NOMO-1 treated with DMSO at 0.1 percent for 48 hours (cell line): ENCODE measurements around the gene AKAP13.
"Not testable (repeated sequence)": the region's sequence is repeated elsewhere in the genome, so short reads cannot be mapped to it uniquely, and the experiment has no call there.

Experiments used
- DNase-seq: peaks from one replicate; lab custom pipeline; 2025; ENCODE audit not compliant: unreplicated experiment; lab: John Stamatoyannopoulos, UW

The AKAP13 gene

DNA sequence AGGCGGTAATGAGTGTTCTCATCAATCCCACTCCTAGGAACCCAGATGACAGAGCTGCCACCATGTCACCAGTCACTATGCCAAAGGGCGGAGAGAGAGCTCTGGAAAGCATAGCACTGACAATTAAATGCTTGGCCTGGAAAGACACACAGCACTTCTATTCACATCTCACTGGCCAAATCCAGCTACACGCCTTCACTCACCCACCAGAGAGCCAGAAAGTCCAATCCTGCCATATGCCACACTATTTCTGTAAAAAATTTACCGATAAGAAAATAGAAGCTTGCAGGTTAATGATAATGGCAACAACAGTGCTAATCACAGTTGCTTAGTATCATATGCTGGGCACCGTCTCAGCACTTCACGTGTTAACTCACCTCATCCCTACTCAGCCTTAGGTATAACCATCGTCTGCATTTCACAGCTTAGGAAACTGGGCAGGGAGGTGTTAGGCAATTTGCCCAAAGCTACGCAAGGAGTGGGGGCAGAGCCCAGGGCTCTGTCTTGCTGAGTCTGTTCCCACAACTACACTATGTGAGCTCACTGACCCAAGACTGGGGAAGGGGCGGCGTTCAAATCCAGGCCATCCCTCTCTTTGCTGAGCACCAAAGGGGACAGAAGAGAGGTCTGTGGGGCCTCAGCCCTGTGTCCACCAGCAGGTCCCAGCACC is 397.8 kb downstream of the AKAP13 start:
- DNase-seq, result no peak

DNA sequence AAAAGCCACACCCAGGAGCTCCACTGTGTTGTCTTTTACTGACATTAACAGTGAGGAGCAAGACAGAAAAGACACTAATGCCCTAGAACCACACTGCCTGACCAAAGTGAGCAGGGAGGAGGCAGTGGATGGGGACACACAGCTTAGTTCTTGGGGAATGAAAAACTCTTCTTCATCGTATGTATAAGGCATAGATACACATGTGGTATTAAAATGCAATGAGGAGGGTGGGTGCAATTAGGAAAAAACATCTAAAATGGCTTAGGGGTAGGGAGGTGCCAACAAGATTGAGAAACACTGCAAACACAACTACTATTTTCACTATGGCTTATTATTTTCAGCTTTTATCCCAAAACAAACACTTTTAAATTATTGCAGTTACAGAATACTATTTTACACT is 398.8 kb downstream of the AKAP13 start:
- DNase-seq, result no peak

DNA sequence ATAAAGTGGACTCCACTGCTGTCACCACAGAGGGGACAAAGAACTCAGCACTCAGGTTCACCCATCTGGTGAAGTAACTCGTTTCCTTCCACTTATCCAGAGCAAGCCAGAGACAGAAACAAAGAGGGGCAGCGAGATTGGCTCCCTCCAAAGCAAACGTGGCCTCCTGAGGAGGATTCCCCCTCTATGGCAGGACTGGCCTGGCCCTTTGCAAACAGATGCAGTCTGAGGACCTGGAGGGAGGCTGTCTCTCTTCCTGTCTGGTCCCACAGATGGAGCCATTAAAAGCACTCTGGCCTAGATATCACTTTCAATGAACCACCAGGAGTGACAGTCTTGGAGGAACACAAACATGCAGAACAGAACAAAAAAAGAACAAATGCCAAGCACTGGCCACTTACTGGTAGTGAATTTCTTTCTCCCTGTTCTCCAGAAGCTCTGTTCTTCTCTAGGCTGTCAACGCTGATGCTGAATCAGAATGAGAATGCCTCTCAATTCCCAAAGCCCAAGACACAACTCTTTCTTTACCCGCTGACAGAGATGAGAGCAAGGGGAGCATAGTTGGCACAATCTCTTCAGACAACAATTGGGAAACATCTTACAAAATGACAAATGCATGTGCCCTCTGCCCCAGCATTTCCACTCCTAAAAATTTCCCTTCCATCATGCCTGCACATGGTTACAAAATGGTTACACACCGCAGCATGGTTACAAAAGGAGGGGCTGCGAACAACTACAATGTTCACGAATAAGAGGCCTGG is 400.0 kb downstream of the AKAP13 start:
- DNase-seq, result no peak

GRCh38 chr15:85781099-85781498 is 400.7 kb downstream of the AKAP13 start:
- DNase-seq, result no peak

- DNase-seq, result no peak
Observed at GRCh38 chr15:85782064-85782463, 401.7 kb downstream of the AKAP13 start.

- no peak for DNase-seq
Observed at GRCh38 chr15:85785887-85786780, 405.7 kb downstream of the AKAP13 start.

DNA sequence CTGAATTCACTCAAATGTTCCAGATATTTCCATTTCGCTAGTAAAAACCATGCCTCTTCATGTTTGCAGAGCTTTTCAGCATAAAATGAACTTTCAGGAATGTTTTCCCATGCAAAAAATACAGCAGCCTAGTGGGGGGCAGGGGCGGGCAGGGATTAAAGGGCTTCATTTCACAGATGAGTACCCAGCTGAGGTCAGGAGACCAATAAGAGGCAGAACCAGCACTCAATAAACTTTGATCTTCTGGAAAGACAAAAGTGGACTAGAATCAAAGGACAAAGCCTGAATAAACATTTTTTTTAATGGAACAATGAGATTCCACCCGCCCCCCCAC is 406.3 kb downstream of the AKAP13 start:
- no peak for DNase-seq

DNA sequence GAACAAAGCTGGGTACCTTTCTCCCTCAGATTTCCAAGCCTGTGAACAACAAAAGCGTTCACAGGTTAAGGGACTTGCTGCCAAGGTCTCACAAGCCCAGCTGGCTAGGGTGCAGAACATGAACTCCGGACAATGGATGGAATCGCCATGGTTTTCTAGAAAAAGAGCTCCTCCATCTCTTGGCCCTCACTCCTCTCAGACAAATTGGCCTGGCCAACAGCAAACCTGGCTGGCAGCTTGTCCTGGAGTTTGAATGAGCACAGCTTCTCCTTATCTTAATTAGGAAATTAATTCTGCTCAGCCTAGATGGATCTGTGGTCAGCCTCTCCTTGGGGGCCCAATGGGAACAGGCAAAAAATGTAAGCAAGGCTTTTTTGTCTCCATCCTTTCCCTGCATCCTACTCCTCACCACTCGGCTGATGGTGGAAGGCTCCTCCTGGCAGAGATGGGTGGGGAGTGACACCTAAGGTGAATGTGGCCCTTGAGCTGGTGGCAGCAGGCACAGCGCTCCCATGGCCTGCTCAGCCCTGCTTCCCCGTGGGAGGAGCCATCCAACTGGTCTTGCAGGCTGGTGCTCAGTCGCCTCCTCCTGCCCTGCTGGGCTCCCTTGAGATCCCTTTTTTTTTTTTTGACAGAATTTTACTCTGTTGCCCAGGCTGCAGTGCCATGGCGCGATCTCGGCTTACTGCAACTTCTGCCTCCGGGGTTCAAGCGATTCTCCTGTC is 408.5 kb downstream of the AKAP13 start:
- no peak for DNase-seq

- no peak for DNase-seq
Observed at GRCh38 chr15:85789496-85789875, 409.1 kb downstream of the AKAP13 start.

GRCh38 chr15:85792102-85792731 is 411.8 kb downstream of the AKAP13 start:
- no peak for DNase-seq

DNA sequence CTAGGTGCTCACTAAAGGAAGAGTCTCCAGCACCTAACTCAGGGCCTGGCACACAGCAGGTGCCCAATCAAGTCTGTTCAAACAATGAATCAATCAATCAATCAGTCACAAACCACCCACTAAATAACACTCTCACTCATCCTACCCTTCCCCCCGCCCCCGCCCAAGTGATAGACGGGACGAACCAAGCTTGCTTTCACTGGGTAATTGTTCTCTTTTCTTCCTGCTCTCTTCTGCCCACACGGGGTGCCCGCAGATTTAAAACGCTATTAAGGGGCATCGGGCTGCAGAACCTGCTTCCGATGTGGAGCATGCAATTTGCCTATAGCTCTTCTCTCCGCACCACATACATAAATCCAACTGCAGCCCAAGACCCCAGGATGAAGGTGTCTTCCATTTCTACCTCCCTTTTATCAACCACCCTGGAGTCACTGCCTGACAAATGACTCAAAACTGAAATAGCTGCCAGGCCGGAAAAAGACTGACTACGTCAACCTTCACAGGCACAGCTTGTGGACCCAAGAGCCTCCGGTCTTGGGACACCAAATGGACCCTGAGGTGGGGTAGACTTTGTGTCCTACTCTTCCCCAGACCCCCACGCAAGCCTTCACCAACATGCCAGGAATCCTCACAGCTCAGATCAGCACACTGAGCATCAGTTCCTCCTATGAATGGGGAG is 412.6 kb downstream of the AKAP13 start:
- DNase-seq, result no peak

GRCh38 chr15:85793641-85794597 is 413.5 kb downstream of the AKAP13 start:
- DNase-seq, result peak; percentile 13

GRCh38 chr15:85794598-85795336 is 414.4 kb downstream of the AKAP13 start, which contains the start of gene KLHL25:
Gene KLHL25, minus strand, starts transcription at chr15:85794925. Its CDS starts 25,115 bp downstream, at chr15:85769810.
- peak; percentile 93 for DNase-seq

- DNase-seq, result no peak
Observed at GRCh38 chr15:85795337-85796305, 415.2 kb downstream of the AKAP13 start.

DNA sequence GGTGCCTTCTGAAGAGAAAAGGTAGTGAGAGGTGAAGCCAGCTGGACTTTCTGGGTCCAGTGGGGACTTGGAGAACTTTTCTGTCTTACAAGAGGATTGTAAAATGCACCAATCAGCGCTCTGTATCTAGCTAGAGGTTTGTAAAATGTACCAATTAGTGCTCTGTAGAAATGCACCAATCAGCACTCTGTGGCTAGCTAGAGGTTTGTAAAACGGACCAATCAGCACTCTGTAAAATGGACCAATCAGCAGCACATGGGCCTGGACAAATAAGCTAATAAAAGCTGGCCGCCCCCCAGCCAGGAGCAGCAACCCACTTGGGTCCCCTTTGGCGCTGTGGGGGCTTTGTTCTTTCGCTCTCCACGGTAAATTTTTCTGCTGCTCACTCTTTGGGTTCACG is 416.0 kb downstream of the AKAP13 start:
- DNase-seq, result not testable (repeated sequence)
